GM03348 (cell line): ENCODE results near the gene WDR91.
"Not testable (repeated sequence)": the region's sequence is repeated elsewhere in the genome, so short reads cannot be mapped to it uniquely, and the experiment has no call there.

Experiments
- DNase-seq: peaks from one replicate; pipeline ENCODE4 v3.0.0; 2012; ENCODE audit warnings: low spot score

The WDR91 gene

GRCh38 chr7:135211179-135211945, at the start of gene WDR91:
Gene WDR91 (minus strand): TSS chr7:135211526. CDS start chr7:135211502, 24 bp downstream.
- peak; percentile 100 for DNase-seq

GRCh38 chr7:135260470-135260869, 49.1 kb upstream of the WDR91 start:
- DNase-seq, result no peak

- no peak for DNase-seq
Observed at GRCh38 chr7:135259702-135260101, 48.4 kb upstream of the WDR91 start.

- DNase-seq, result no peak
Observed at GRCh38 chr7:135258585-135258984, 47.3 kb upstream of the WDR91 start.

GRCh38 chr7:135257790-135258189, 46.5 kb upstream of the WDR91 start:
- DNase-seq, result no peak

GRCh38 chr7:135253851-135254771, 42.8 kb upstream of the WDR91 start:
- DNase-seq, result peak; percentile 91

GRCh38 chr7:135251496-135252391, 40.4 kb upstream of the WDR91 start:
- no peak for DNase-seq

GRCh38 chr7:135248546-135248945, 37.2 kb upstream of the WDR91 start:
- DNase-seq, result no peak

- no peak for DNase-seq
Observed at GRCh38 chr7:135247746-135248471, 36.6 kb upstream of the WDR91 start.

GRCh38 chr7:135246191-135246825, 35.0 kb upstream of the WDR91 start:
- no peak for DNase-seq

GRCh38 chr7:135245226-135246190, 34.2 kb upstream of the WDR91 start:
- DNase-seq, result no peak

GRCh38 chr7:135242096-135242684, 30.9 kb upstream of the WDR91 start:
- DNase-seq, result no peak

- DNase-seq, result no peak
Observed at GRCh38 chr7:135240441-135240840, 29.1 kb upstream of the WDR91 start.

- DNase-seq, result no peak
Observed at GRCh38 chr7:135239263-135239662, 27.9 kb upstream of the WDR91 start.

GRCh38 chr7:135238112-135238744, 26.9 kb upstream of the WDR91 start:
- DNase-seq, result no peak

GRCh38 chr7:135236727-135237126, 25.4 kb upstream of the WDR91 start:
- DNase-seq, result no peak

GRCh38 chr7:135235841-135236240, 24.5 kb upstream of the WDR91 start:
- DNase-seq, result no peak

- DNase-seq, result no peak
Observed at GRCh38 chr7:135234727-135235126, 23.4 kb upstream of the WDR91 start.

GRCh38 chr7:135234095-135234494, 22.8 kb upstream of the WDR91 start:
- not testable (repeated sequence) for DNase-seq
